ENCODE measurements around the gene QRICH2.

DNA sequence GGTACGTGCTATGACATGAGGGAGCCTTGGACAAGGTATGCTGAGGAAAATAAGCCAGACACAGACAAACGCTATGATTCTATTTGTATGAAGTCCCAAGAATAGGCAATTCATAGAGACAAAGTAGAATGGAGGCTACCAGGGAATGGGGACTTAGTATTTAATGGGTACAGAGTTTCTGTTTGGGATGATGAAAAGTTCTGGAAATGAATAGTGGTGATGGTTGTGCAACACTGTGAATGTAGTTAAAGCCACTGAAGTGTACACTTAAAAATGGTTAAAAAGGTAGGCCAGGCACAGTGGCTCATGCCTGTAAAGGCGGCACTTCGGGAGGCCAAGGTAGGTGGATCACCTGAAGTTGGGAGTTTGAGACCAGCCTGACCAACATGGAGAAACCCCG lies 42.4 kb upstream of the QRICH2 start:
- TF ChIP-seq EP300 (IDR thresholded peaks at IDR 0.05; ENCODE audit: borderline replicate concordance) (no peak), CREB1 (IDR thresholded peaks at IDR 0.05; ENCODE audit: low read depth) (no peak), RAD21 (IDR thresholded peaks at IDR 0.05; ENCODE audit: low read depth) (no peak), NFIC (IDR thresholded peaks at IDR 0.05) (no peak), FOXM1 (IDR thresholded peaks at IDR 0.05; ENCODE audit: borderline replicate concordance, low read depth) (no peak), TCF12 (IDR thresholded peaks at IDR 0.05; ENCODE audit: low read depth) (no peak), TEAD4 (IDR thresholded peaks at IDR 0.05) (no peak), CEBPB (IDR thresholded peaks at IDR 0.05) (no peak), TAF1 (IDR thresholded peaks at IDR 0.05; ENCODE audit: low read depth) (no peak), YY1 (IDR thresholded peaks at IDR 0.05; ENCODE audit: low read depth) (no peak), ZBTB7A (IDR thresholded peaks at IDR 0.05; ENCODE audit: low read depth) (no peak)
- TF ChIP-seq, protein P1, sequence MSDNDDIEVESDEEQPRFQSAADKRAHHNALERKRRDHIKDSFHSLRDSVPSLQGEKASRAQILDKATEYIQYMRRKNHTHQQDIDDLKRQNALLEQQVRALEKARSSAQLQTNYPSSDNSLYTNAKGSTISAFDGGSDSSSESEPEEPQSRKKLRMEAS (IDR thresholded peaks at IDR 0.05), result no peak
- TF ChIP-seq, protein P2, sequence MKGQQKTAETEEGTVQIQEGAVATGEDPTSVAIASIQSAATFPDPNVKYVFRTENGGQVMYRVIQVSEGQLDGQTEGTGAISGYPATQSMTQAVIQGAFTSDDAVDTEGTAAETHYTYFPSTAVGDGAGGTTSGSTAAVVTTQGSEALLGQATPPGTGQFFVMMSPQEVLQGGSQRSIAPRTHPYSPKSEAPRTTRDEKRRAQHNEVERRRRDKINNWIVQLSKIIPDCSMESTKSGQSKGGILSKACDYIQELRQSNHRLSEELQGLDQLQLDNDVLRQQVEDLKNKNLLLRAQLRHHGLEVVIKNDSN (IDR thresholded peaks at IDR 0.05), result no peak
- TF ChIP-seq, protein P3, sequence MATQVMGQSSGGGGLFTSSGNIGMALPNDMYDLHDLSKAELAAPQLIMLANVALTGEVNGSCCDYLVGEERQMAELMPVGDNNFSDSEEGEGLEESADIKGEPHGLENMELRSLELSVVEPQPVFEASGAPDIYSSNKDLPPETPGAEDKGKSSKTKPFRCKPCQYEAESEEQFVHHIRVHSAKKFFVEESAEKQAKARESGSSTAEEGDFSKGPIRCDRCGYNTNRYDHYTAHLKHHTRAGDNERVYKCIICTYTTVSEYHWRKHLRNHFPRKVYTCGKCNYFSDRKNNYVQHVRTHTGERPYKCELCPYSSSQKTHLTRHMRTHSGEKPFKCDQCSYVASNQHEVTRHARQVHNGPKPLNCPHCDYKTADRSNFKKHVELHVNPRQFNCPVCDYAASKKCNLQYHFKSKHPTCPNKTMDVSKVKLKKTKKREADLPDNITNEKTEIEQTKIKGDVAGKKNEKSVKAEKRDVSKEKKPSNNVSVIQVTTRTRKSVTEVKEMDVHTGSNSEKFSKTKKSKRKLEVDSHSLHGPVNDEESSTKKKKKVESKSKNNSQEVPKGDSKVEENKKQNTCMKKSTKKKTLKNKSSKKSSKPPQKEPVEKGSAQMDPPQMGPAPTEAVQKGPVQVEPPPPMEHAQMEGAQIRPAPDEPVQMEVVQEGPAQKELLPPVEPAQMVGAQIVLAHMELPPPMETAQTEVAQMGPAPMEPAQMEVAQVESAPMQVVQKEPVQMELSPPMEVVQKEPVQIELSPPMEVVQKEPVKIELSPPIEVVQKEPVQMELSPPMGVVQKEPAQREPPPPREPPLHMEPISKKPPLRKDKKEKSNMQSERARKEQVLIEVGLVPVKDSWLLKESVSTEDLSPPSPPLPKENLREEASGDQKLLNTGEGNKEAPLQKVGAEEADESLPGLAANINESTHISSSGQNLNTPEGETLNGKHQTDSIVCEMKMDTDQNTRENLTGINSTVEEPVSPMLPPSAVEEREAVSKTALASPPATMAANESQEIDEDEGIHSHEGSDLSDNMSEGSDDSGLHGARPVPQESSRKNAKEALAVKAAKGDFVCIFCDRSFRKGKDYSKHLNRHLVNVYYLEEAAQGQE (IDR thresholded peaks at IDR 0.05; ENCODE audit: low read depth), result no peak
